DMS153 (cell line): ENCODE results near the gene NR5A1.

ENCODE experiments used
- DNase-seq: peaks from one replicate; lab custom pipeline; 2025; lab: John Stamatoyannopoulos, UW

Gene NR5A1

DNA sequence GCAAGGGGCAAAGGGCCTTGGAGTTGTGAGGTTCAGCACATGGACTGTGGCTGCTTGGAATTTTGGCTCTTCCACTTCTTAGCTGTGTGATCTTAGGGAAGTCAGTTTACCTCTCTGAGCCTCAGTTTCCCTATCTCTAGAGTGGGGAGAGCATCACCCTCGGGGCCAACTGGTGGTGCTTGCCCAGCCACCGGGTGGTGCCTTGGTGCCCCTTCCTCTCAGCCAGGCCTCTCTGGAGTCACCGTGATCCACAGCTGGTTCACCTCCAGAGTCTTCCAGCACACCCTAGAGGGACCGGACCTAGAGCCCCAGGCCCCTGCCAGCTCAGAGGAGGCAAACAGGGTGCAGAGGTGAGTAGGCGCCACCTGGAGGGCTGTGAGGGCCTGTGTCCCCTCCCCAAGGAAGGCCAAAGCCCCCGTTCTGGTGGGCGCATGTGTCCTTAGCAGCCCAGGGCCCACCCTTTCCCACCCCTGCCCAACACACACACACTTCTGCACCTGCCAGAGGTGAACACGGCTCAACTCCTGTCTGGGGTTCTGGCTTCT, 49.2 kb downstream of the NR5A1 start:
- no peak for DNase-seq

DNA sequence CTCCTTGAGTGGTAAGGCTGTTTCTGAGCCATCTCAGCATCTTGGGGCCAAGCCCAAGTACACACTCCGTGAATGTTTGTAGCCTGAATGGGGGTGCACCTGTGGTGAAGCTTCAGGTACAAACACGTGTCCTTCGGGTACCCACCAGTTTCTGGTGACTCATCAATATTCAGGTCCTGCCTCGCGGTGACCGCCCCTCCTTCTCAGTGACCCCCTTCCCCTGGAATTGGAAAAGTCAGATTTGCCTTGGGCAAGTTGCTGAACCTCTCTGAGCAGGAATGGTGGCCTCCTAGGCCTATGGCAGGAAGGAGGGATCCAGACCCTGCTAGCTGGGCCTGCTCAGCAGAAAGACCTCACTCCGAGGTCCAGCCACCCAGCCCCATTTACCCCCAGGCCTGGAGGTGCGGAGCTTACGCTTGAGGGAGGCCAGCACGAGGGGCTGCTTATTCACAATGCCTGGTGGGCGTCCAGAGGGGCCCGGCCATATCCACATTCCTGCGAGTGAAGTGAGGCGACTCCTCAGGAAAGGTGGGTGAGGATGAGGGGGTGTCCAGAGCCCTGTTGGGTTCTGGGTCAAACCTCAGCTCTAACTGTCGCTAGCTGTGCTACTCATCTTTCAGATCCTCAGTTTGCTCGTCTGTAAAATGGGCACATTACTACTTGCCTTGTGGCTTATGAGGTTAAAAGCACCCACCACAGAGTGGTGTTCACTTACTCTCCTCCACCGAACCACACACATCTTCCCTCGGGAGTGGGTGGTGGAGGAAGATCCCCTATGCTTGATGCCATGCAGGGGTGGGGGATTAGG, 49.9 kb downstream of the NR5A1 start:
- no peak for DNase-seq

DNA sequence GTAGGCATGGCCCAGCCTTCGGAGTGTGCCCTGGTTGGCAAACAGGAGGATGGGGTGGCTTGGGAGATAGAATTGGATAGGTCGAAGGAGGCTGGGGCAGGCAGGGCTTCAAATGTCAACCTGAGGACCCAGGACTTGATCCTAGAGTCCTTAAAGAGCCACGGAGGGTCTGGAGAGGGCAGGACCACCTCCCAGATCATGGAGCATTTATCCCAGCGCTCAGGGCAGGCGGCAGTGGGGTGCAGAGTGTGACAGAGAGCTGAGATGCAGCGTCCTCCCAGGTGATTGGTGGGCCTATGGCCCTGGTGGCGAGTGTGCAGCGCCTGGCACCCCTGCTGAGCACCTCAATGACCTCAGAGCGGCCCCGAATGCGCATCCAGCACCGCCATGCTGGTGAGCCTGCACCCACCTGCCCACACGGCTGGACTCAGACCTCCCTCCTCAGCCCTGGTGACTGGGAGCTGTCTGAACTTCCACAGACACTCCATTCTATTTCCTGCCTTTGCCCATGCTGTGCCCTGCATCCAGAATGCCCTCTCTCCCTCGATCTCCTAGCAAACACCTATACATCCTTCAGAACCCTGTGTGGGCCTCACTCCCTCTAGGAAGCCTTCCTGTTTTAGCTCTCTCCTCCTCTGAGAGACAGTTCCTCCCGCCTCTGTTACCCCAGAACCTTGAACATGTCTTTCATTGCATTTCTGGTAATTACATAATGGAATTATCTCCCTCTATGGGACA, 50.7 kb downstream of the NR5A1 start:
- DNase-seq: no peak

DNA sequence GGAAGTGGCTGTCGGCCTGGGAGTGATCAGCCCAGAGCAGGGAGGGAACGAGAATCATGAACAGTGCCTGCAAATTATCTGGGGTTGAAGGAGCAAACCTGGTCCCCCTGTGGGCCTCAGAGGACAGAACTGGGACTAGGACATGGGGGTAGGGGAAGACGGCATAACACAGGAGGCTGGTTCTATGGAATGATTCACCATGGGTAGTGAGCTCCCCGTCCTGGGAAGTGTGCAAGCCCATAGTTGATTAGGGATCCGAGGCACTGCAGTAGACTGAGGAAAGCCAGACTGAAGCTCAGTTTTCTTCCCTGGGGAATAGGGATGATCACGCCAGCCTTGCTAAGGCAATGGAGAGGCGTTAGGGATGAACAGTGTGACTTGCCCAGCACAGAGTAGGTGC, 51.4 kb downstream of the NR5A1 start:
- DNase-seq: no peak

DNA sequence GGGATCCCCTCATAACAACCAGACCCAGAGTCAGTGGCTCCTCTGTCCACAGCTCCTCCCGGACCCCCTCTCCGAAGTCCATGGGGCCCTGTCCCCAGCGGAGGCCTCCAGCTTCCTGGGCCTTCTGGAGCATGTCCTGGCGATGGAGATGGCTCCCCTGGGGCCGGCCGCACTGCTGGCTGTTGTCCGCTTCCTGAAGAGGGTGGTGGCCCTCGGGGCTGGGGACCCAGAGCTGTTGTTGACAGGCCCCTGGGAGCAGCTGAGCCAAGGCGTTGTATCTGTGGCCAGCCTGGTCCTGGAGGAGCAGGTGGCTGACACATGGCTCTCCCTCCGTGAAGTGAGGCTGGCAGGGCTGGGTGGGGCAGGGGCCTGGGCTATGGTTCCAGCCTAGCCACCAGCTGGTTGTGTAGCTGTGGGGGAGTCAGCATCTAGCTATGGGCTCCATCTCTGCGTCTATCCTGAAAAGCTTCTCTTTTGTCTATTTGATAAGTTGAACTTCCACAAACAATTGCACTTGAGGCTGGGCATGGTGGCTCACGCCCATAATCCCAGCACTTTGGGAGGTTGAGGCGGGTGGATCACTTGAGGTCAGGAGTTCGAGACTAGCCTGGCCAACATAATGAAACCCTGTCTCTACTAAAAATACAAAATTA, 52.3 kb downstream of the NR5A1 start:
- DNase-seq: no peak

DNA sequence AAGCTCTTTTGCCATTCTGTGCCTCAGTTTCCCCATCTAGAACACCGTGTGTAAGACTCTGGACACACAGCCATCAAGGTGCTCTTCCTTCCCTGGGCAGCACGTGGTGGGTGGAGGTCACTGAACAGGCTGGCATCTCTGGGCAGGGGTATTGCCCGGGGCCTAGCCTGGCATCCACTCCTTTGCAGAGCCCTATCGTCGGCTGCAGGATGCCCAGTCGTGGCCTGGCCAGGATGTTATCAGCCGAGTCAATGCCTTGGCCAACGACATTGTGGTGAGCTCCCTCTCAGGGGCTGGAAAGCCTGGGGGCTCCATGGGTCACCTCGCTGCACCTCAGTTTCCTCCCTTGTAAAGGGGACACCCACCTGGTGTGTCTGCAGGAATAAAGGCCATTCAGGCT, 52.9 kb downstream of the NR5A1 start:
- no peak for DNase-seq

DNA sequence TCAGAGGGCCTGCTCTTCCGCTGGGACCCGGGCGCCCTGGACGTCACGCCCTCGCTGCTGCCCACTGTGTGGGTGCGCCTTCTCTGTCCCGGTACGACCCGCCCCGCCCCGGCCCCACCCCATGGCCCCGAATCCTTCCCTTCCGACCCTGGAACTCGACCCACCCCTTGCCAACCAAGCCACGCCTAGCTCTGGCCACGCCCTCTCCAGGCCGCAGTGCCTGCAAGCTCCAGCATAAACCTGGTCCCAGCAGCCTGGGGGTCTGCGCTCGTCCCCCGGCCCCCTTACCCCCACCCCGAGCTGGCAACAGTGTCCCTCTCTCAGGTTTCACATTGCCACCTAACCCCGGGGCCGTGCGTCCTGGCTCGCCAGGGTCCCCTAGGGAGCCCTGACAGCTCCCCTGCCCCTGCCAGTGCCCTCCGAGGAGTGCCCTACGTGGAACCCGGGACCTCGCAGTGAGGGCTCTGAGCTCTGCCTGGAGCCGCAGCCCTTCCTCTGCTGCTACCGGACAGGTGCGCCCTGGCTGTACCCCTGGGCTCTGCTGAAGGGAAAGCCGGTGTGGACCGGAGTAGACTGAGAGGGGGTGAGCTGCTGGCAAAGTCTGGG, 53.5 kb downstream of the NR5A1 start:
- DNase-seq: no peak

DNA sequence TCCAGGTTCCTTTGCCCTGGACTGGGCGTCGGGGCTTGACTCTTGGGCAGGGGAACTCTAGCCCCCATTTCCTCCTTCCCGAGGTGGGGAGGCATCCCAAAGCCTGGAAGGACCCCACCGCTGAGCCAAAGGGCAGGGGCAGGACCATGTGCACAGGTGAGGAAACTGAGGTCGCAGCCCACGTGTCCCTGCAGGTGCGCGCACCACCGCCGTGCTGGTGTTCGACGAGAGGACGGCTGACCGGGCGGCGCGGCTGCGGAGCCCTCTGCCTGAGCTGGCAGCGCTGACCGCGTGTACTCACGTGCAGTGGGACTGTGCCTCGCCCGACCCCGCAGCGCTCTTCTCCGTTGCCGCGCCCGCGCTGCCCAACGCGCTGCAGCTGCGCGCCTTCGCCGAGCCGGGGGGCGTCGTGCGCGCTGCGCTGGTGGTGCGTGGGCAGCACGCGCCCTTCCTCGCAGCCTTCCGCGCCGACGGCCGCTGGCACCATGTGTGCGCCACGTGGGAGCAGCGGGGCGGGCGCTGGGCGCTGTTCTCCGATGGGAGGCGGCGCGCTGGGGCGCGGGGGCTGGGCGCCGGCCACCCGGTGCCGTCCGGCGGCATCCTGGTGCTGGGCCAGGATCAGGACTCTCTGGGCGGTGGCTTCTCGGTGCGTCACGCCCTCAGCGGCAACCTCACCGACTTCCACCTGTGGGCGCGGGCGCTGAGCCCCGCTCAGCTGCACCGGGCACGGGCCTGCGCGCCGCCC, 54.2 kb downstream of the NR5A1 start:
- no peak for DNase-seq

DNA sequence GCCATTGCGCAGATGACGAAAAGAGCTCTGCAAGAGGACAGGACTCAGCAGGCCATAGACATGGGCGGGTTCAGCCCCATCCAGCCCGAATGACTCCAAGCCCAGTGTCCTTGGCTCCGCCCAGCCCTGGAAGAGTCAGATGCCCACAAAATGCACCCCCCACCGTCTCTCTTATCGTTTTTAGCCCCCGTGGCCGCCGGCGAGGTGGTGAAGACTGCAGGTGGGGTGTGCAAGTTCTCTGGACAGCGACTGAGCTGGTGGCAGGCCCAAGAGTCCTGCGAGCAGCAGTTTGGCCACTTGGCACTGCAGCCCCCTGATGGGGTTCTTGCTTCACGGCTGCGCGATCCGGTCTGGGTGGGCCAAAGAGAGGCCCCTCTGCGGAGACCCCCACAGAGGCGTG, 54.9 kb downstream of the NR5A1 start:
- DNase-seq: no peak

DNA sequence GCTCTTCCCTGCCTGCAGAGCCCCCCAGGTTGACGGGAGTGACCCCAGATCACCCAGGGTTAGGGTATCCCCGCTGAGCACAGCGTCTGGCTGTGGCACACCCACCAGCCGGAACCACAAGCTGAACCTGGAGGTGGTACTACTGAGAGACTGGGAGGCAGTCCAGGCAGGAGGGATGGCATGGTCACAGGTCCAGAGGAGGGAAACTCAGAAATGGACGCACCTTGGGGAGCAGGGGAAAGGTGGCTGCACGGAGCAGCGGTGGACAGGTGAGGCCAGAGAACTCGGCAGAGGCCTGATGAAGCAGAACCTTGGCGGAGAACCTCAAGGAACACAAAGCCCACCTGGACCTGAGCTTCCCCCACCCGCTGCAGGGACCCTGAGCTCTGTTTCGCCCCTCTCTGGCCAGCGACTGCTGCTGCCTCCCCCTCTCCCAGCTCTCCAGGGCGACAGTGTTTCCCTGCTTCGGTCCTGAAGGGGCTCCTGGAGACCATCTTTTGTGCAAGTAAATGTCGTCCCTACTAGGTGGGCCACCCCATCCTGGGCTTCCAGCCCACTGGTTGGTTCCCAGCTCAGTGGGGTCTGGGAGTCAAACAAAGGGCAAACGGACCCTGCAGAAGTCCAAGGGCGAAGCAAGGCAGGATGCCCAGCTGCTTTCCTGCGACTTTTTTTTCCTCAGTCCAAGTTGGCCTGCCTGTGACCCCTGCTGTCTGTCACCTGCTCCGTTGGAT, 56.1 kb downstream of the NR5A1 start:
- no peak for DNase-seq

DNA sequence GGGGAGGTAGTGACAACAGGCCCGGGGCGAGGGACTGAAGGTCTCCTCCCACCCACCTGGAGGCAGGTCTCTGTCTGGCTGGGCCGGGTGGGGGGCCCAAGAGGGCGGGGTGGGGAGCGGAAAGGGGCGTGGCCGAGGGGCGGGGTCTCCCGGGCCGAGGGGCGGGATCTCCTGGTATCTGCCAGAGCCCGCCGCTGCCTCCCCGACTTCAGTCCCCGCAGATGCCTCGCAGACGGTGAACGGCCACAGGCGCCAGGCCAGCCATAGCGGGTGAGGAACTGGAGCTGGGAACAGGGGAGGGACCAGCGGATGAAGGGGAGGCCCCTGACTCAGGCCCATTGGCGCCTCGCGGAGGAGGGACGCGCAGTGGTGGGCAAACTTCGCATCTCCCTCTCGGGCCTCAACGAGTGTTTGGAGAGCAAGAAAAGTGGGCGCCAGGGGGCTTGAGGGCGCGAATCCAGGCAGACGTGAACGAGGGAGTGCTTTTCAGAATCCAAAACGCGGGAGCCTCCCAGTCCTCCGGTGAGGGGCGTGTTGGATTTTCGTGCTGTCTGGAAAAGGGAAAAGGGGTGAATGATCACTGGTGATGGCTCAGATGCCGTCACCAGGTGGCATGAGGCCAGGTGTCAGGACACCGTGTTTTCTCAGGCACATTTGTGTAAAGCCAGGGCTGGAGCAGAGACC, 56.8 kb downstream of the NR5A1 start, which contains the start of gene ADGRD2:
ADGRD2 (plus strand) TSS at position 211 of the 684 bp plus-strand sequence. CDS start 1,216 bp downstream, outside the sequence.
- peak; percentile 24 for DNase-seq

DNA sequence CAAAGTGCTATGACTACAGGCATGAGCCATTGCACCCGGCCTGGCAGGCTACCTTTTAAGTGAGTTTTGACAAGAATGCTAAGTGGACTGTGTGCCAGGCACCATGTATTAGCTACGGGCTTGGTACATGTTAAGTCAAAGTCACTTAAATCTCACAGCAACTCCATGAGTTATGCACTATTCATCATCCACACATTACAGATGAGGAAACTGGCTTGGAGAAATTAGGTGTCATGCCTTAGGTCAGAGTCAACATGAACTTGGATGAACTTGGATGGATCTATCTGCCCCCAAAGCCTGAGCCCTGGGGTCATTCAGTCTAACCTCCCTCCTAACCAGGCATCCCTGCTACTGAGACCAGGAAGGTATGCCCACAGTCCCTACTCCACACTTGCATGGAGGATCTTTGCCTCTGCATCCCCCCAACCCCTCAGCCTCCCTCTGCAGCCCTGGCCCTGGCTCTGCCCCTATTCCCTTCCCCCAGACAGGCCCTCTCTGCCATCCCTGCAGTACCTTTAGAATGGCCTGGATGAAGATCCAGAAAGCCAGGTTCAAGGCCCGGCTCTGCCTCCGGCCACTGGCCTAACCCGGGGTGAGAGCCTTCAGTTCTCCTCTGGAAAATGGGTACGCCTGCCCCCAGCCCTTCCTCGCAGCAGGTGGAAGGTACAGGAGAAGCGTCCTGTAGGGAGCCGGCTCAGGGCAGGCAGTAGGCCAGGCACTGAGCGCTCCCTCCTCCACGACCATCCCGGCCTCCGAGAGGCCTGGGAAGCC, 57.6 kb downstream of the NR5A1 start:
- no peak for DNase-seq

DNA sequence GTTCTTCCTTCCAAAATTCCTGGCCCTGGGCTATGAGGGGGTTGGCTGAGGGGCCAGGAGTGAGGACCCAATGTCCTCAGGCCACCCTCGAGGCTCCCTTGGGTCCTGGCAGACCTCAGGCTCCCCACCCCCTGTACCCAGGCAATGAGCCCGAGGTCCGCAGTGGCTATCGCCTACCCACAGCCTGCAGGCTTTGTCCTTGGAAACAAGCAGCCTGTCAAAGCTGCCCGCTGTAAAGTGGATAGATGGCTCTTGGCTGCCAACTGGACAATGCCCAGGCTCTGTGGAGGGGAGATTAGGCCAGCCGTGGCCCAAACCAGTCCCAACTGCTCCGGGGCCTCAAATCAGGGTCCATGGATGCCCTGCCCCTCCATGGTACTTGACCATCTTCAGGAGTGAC, 59.2 kb downstream of the NR5A1 start:
- DNase-seq: no peak

DNA sequence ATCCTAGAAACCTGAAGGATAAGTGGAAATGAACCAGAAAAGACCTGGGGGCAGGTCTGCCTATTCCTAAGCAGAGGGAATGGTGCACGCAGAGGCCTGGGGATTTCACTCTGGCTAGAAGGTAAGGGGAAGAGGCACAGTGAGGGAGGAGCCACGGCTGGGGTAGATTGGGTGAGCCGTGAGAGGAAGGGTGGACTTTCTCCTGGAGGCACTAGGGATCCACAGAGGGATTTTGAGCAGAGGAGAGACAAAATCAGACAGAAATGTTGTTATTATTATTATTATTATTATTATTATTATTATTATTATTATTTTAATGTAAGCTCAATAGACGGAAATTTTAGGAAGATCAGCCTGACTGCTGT, 59.9 kb downstream of the NR5A1 start:
- no peak for DNase-seq

DNA sequence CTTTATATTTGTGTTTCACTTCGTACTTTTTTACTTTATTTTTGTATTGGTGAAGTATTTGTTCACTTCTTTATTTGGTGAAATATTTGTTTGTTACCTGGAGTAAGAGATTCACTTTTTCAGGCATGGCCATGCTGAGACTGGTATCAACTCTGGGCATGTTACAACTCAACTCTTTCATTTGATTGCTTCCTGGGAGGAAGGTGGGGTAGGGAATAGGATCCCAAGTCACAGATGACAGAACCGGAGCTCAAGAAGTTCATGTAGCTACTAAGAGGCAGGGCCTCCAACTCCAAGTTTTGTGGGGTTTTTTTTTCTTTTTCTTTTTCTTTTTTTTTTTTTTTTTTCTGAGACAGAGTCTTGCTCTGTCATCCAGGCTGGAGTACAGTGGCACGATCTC, 63.0 kb downstream of the NR5A1 start:
- DNase-seq: no peak

DNA sequence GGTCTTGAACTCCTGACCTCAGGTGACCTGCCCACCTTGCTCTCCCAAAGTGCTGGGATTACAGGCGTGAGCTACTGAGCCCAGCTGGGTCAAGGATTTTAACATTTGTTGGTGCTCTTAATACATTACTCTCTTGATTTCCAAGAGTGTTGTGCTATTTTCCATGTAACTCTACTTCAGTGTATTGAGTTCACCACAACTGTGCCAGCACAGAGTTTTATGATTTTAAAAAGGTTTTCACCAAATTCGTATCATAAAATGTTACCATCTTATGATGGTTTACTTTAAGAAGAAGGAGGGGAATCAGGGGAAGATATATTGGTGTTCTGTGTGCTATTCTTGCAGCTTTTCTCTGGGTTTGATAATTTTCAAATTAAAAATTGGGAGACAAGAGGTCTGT, 63.6 kb downstream of the NR5A1 start:
- DNase-seq: no peak

DNA sequence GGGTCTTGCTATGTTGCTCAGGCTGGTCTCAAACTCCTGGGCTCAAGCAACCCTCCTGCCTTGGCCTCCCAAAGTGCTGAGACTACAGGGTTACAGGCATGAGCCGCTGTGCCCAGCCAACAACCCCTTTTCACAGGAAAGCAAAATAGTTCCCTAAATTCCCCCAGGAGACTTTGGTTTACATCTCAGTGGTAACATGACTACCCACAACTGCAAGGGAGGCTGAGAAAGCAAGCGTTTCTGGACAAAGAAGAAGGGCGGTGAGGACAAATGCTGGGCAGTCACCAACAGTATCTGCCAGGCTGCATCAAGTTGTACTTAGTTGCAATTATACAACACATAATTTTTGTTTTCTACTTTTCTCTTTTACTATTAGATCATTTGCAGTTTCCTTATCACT, 64.4 kb downstream of the NR5A1 start:
- DNase-seq: no peak

DNA sequence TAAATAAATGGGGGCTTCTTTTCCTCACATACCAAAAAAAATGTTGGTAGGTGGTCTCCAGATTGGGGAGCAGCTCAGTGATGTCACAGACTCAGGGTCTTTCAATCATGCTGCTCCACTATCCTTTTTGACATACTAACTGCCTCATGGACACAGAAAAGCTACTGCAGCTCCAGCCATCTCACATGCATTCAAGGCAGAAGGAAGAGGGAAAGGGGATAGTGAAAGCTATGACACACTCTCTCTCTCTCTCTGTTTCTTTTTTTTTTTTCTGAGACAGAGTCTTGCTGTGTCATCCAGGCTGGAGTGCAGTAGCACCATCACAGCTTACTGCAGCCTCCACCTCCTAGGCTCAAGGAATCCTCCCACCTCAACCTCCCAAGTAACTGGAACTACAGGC, 64.8 kb downstream of the NR5A1 start:
- DNase-seq: no peak

DNA sequence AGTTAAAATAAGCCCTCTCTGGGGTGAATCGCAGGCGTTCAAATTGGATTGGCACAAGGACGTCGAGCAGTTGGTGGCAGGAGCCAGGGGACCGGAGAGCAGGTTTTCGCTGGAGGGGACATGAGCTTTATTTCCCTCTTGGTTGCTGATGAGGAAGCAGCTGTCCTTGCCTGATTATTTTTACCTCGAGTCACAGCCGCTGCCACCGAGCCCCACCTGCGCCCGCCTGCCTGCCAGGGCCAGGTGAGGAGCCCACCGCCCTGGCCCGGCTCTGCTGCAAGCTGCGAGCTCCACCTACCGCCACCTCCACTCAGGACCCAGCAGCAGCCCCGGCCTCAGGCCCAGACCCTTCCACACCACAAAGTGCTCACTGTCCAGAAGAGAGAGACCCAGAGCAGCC, 65.9 kb downstream of the NR5A1 start:
- DNase-seq: no peak

DNA sequence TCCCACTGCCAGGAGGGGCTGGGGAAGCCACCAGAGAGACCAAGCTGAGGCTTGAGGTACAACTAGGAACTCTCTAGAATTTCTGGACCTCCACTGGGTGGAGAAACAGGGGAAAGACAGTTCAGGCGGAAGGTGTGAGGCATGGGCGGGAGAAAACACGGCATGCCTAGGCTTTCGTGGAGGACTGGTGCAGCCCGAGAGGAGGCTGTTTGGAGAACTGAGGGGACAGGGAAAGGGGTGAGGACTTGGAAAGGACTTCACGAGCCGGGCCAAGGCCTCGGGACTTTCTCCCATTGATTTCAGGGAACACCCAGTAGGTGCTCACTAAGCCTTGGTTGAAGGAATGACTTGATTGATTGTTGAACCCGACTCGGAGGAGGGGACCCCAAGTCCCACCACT, 66.4 kb downstream of the NR5A1 start:
- no peak for DNase-seq
